C4-2B (cell line): ENCODE results near the gene TEX12.
"Not testable (repeated sequence)": the region's sequence is repeated elsewhere in the genome, so short reads cannot be mapped to it uniquely, and the experiment has no call there.

Source experiments
- H3K27ac ChIP-seq: fragments of 450-650 bp; 2 replicates; pipeline ENCODE4 v1.5.1; 2017
- ZFX ChIP-seq: fragments of 450-650 bp; IDR thresholded peaks from 2 replicates; pipeline ENCODE4 v1.6.1; 2017
- TF ChIP-seq, protein P1 (sequence below): fragments of 450-650 bp; conservative IDR thresholded peaks from 2 replicates; pipeline ENCODE4 v1.5.1; 2017; ENCODE audit warnings: mild to moderate bottlenecking

The TEX12 gene

DNA sequence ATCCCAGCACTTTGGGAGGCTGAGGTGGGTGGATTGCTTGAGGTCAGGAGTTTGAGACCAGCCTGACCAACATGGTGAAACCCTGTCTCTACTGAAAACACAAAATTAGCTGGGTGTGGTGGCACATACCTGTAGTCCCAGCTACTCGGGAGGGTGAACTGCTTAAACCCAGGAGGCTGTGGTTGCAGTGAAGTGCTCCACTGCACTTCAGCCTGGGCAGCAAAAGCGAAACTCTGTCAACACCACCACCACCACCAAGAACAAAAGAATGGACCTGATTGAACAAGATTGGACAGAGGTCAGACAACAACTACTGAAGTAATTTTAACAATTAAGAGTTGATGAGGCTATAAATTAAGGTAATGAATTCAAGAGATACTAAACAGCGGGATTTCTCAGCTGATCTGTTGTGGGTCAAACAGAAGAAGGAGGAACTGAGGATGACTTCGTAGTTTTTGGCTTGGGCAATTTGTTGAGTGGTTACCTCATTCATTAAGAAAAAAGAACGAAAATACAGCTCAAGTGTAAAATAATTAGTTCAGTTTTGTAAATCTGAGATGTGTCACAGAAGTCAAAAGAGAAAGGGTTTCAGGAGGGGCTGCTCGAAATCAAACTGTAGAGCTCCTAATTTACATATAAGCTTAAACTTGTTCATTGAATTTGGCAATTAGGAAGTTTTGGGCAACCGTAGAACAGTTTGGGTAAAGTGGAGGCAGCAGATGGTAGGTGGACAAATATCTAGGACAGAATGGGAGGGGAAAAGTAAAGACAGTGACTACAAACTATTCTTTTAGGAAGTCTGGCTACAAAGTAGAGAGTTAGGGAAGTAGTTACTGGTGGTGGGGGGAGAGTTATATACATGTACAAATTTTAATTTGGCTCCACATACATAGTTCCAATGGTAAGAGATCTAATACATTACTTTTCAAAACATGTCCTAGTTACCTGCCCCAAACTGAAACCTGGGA, 7.8 kb upstream of the TEX12 start:
- TF ChIP-seq, protein P1, sequence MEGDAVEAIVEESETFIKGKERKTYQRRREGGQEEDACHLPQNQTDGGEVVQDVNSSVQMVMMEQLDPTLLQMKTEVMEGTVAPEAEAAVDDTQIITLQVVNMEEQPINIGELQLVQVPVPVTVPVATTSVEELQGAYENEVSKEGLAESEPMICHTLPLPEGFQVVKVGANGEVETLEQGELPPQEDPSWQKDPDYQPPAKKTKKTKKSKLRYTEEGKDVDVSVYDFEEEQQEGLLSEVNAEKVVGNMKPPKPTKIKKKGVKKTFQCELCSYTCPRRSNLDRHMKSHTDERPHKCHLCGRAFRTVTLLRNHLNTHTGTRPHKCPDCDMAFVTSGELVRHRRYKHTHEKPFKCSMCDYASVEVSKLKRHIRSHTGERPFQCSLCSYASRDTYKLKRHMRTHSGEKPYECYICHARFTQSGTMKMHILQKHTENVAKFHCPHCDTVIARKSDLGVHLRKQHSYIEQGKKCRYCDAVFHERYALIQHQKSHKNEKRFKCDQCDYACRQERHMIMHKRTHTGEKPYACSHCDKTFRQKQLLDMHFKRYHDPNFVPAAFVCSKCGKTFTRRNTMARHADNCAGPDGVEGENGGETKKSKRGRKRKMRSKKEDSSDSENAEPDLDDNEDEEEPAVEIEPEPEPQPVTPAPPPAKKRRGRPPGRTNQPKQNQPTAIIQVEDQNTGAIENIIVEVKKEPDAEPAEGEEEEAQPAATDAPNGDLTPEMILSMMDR = no peak
- TF ChIP-seq ZFX = no peak
- no peak overlapping the region for H3K27ac ChIP-seq

DNA sequence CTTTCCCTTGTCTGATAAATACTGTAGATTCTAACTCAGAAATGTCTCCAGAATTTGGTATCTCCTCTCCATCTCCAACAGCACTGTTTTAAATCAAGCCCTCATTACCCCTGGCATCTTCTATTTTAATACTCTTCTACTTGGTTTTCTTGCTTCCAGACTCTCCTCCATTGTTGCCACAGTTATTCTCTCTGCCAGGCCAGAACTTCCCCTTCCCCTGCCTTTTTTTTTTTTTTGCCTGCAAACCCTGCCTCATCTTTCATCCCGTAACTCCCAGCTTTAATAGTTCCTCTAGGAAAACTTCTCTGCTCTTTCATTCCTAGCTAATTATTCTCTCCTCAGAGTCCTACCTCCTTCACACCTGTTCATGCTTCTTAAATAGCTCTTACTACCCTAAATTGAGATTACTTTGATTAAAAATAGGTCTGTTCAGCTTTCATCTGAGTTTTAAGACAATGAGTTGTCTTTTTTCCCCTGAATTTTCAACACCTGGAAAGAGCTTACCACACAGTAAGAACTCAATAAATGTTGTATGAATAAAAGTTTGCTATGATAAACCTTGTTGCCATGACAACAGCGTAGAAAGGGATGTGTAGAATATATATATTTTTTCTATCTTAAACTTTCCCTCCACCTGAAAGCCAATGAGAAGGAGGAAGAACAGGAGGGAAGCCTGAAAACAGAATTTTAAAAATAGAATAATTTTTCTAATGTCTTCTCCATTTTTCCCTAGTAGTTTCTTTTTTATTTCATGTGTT, 6.9 kb upstream of the TEX12 start:
- H3K27ac ChIP-seq = no peak overlapping the region
- TF ChIP-seq, protein P1 = no peak
- TF ChIP-seq ZFX = no peak

DNA sequence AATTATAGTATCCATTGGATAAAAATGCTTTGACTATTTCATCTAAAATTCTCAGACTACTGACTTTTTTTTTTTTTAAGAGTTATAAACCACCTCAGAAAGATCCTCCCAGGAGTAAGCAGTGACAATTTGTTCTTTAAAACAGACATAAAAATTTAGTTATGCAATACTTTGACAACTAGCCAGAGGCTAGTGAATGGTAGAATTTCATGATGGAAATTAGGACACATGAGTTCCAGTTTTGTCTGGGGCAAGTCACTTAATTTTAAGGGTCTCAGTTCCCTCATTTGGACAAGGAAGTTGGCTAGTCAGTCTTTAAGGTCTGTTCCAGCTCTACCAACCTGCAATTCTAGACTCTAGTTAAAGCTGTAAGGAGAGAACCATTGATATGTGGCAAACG, 6.2 kb upstream of the TEX12 start:
- no peak overlapping the region for H3K27ac ChIP-seq
- no peak for TF ChIP-seq ZFX
- TF ChIP-seq, protein P1 = no peak

DNA sequence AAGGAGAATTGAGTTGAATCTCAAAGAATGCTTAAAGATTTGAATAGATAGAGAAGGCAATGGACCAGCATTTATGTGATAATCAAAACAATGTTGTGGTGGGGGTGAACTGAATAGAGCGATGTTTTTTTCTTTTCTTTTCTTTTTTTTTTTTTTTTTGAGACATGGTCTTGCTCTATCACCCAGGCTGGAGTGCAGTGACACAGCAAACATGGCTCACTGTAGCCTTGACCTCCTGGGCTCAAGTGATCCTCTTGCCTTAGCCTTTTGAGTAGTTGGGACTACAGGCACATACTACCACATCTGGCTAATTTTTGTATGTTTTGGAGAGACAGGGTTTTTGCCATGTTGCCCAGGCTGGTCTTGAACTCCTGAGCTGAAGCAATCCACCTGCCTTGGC, 5.0 kb upstream of the TEX12 start:
- not testable (repeated sequence) for H3K27ac ChIP-seq

DNA sequence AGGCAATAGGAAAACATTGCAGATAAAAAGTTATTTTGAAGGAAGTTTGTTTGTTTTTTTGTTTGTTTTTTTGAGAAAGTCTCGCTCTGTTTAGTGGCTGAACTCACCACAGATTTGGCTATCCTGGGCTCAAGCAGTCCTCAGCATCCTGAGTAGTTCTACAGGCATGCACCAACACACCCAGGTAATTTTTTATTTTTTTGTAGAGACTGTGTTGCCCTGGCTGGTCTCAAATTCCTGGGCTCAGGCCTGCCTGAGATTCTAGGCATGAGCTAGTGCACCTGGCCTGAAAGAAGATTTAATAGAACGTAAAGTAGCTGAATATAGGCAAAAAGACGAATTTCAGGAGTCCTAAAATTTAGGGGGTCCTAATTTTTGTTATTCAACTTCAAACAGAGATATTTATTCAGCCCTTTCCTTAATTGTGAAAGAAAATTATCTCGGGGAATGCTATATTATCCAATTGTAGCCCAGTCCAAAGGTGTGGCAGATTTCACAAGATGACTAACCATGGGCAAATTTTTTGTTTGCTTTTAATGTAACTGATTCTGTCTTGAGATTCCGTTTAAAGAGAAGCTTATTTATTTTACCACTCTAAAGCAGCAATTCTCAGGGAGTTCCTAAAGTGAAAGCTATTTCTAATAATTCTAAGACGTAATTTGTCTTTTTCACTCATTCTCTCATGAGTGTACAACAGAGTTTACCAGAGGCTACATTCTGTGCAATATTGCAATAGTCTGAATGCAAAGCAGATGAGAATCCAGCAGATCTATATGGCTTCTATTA, 4.2 kb upstream of the TEX12 start:
- TF ChIP-seq ZFX = no peak

DNA sequence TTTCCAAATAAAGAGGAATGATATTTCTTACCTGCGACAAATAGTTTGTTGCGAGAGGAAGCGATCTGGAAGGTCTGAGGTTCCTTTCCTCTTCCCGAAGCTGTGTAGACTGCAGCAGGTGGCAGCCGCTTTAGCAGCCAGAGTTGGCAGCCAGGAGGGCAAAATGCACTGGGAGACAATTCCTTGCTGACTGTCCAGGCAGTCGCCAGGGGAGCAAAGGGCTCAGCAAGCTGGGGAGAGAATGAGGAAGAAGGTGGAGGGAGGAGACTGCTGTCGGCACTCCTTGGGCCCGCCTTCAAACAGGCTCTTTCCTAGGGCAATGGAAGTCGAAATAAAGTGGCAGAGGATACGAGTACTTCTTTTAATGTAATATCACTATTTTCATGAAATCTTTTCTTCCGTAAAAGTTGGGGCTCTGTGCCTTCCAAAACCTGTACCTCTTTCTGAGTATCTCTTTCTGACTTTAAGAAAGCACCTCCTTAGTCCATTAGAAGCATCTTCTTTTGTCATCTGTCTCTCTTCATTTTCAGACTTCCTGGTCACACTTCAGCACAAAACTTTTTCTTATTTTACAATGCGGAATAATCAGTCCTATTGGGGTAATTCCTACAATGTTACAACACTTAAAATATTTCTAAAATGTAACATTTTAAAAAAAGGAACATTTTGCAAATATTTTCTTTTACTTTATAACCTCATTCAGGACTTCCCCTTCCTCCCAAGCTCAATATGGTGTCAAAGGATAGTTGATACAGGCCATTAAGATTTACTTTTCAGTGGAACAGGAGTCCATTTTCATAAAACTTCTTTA, 3.1 kb upstream of the TEX12 start, which contains the start of gene IL18:
Gene IL18 (minus strand): TSS at position 220 of the 811 bp plus-strand sequence. CDS start 9,041 bp downstream, outside the sequence.
- no peak for TF ChIP-seq ZFX
- TF ChIP-seq, protein P1 = no peak
- no peak within 1 kb of the TSS for H3K27ac ChIP-seq

More for the DNA sequence above, 4.2 kb upstream of the TEX12 start:
- no peak overlapping the region for H3K27ac ChIP-seq

DNA sequence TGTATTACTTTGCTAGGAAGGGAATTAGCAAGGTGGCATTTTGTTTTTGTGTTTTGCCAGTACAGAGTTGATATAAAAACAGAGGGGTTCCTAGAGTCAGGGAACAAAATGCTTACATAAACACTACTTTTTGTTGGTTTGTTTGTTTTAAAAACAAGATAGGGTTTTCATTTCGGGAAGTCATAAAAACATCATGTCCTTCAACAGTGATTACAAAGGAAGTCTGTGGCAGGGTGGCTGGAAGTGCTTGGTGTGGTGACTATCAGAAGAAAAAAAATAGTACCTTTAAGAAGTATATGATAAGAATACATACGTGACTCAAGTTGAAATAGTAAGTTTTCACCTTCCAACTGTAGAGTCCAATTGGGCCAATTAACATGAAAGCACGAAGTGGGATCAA, 2.1 kb upstream of the TEX12 start:
- no peak overlapping the region for H3K27ac ChIP-seq
- no peak for TF ChIP-seq ZFX
- TF ChIP-seq, protein P1 = no peak
